OCI-LY3 (cell line): ENCODE data around the gene MEAF6.
"Not testable (repeated sequence)": the region's sequence is repeated elsewhere in the genome, so short reads cannot be mapped to it uniquely, and the experiment has no call there.

Experiments
- H2AFZ ChIP-seq: fragments of 200-600, 300-600 bp; shearing (Covaris generic); 2 replicates; pipeline ENCODE4 v1.6.0; 2014; ENCODE audit warnings: antibody characterized with exemption, low read depth, low read length
- H3K27ac ChIP-seq: fragments of 200-600, 300-600 bp; sonication (generic); 2 replicates; pipeline ENCODE4 v1.5.1; 2014; ENCODE audit warnings: mild to moderate bottlenecking, low read length, moderate library complexity, mixed read lengths
- H3K27me3 ChIP-seq: fragments of 200-600, 300-600 bp; sonication (generic); 2 replicates; pipeline ENCODE4 v1.6.1; 2014; ENCODE audit warnings: low read depth, low read length, mixed read lengths
- H3K36me3 ChIP-seq: fragments of 200-600, 300-600 bp; sonication (generic); replicated peaks from 2 replicates; pipeline ENCODE3; 2014; ENCODE audit warnings: low read depth, low read length, mixed read lengths
- H3K4me1 ChIP-seq: fragments of 300-600, 200-600 bp; sonication (generic); 2 replicates; pipeline ENCODE4 v1.6.1; 2014; ENCODE audit warnings: low read length, mixed read lengths
- H3K4me2 ChIP-seq: fragments of 200-600, 300-600 bp; sonication (generic); 2 replicates; pipeline ENCODE4 v1.6.1; 2014; ENCODE audit warnings: low read length, mixed read lengths
- H3K4me3 ChIP-seq: fragments of 300-600, 200-600 bp; sonication (generic); 2 replicates; pipeline ENCODE4 v1.5.1; 2014; ENCODE audit warnings: antibody characterized with exemption, mild to moderate bottlenecking, low read length, moderate library complexity
- H3K79me2 ChIP-seq: fragments of 300-600, 200-600 bp; shearing (Covaris generic); 2 replicates; pipeline ENCODE4 v1.6.1; 2014; ENCODE audit warnings: mild to moderate bottlenecking, low read length, mixed read lengths
- H3K9ac ChIP-seq: fragments of 300-600, 200-600 bp; shearing (Covaris generic); 2 replicates; pipeline ENCODE4 v1.6.0; 2014; ENCODE audit warnings: mild to moderate bottlenecking, low read length, moderate library complexity
- H3K9me3 ChIP-seq: fragments of 200-600, 300-600 bp; shearing (Covaris generic); 2 replicates; pipeline ENCODE4 v1.6.1; 2014; ENCODE audit warnings: low read length, mixed read lengths; ENCODE audit not compliant: insufficient read depth
- H4K20me1 ChIP-seq: fragments of 200-600, 300-600 bp; sonication (generic); 2 replicates; pipeline ENCODE4 v1.6.1; 2016; ENCODE audit warnings: low read length, mixed read lengths; ENCODE audit not compliant: insufficient read depth
- EZH2phosphoT487 ChIP-seq: fragments of 200-600 bp; shearing (Covaris generic); IDR thresholded peaks from 2 replicates; pipeline ENCODE4 v1.6.1; 2018; ENCODE audit warnings: antibody characterized with exemption, mixed run types, low read depth
- TF ChIP-seq, protein P1 (sequence below): fragments of 200-600, 300-600 bp; sonication (generic); IDR thresholded peaks from 2 replicates; pipeline ENCODE4 v1.5.1; 2014; ENCODE audit warnings: antibody characterized with exemption, low read length, low read depth

Gene MEAF6

DNA sequence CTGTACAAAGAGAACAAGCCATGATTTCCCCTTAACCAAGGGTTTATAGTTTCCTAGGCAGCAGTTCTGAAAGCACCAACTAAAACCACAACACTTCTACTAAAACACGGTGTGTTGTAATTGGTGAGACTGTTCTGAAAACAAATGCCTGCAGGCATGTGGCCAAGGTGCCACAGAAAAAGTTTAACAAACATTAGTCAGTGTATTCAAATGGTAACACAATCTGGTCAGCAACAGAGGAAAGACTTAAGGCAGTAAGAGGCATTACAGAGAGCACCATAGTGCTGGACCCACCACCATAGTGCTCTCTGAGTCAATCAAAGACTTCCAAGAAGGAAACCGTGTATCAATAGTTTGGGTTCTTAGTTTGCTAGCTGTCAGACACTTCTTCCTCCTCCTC lies 22.8 kb upstream of the MEAF6 start:
- H3K4me3 ChIP-seq = no peak overlapping the region
- H3K79me2 ChIP-seq = no peaks in the 10 kb centered on the region
- H3K27ac ChIP-seq = no peak overlapping the region
- peaks cover 13% of the 10 kb centered on the region for H3K36me3 ChIP-seq
- H3K4me1 ChIP-seq = no peaks in the 10 kb centered on the region
- TF ChIP-seq, protein P1, sequence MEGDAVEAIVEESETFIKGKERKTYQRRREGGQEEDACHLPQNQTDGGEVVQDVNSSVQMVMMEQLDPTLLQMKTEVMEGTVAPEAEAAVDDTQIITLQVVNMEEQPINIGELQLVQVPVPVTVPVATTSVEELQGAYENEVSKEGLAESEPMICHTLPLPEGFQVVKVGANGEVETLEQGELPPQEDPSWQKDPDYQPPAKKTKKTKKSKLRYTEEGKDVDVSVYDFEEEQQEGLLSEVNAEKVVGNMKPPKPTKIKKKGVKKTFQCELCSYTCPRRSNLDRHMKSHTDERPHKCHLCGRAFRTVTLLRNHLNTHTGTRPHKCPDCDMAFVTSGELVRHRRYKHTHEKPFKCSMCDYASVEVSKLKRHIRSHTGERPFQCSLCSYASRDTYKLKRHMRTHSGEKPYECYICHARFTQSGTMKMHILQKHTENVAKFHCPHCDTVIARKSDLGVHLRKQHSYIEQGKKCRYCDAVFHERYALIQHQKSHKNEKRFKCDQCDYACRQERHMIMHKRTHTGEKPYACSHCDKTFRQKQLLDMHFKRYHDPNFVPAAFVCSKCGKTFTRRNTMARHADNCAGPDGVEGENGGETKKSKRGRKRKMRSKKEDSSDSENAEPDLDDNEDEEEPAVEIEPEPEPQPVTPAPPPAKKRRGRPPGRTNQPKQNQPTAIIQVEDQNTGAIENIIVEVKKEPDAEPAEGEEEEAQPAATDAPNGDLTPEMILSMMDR = no peak
- no peak for TF ChIP-seq EZH2phosphoT487
- no peak overlapping the region for H2AFZ ChIP-seq
- H3K9ac ChIP-seq = no peak overlapping the region
- no peaks in the 10 kb centered on the region for H4K20me1 ChIP-seq
- H3K4me2 ChIP-seq = no peak overlapping the region
- H3K9me3 ChIP-seq = no peaks in the 10 kb centered on the region
- no peaks in the 10 kb centered on the region for H3K27me3 ChIP-seq

DNA sequence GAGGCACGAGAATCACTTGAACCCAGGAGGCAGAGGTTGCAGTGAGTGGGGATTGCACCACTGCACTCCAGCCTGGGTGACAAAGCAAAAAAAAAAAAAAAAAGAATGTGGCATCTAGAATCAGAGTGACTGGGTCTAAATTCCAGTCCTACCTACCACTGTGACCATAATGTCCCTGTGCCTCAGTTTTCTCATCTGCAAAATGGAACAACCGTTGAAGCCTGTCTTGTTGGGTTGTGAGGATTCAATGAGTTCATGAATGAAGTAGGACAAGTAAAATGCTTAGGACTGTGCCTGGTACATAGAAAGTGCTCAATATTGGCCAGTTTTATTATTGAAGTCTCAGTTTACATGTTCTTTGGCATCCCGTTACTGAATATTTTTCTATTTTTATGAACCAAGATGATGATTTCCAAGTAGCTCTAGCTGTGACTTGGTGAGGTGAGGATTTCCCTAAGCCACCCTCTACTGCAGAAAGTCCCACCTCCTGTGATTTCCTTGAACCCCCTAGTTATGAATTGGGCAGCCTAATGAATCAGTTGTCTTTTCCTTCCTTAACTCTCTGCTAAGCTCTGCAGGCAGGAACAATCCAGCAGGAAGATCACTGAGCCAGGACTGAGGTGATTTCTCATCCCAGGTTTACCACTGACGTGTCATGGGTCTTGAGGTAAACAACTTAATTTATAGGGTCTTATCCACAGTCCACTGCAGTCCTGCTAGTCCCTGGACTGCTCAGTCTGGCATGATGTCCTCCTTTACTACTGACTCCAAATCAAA lies 18.9 kb upstream of the MEAF6 start:
- H3K9ac ChIP-seq = no peak overlapping the region
- no peak overlapping the region for H3K27ac ChIP-seq

DNA sequence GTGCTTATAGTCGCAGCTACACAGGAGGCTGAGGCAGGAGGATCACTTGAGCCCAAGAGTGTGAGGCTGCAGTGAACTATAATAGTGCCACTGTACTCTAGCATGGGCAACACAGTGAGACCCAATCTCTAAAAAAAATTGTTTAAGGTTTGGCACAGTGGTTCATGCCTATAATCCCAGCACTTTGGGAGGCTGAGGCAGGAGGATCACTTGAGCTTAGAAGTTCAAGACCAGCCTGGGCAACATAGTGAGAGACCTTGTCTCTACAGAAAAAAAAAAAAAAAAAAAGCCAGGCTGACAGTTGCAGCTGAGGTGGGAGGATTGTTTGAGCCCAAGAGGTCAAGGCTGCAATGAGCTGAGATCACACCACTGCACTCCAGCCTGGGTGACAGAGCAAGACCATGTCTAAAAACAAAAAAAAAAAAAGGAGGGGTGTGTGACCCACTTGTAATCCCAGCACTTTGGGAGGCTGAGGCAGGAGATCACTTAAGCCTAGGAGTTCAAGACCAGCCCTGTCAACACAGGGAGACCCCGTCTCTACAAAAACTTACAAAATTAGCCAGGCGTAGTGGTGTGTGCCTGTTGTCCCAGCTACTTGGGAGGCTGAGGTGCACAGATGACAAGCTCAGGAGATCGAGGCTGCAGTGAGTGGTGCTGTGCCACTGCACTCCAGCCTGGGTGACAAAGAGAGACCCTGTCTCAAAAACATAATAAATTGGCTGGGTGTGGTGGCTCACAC lies 18.0 kb upstream of the MEAF6 start:
- not testable (repeated sequence) for H4K20me1 ChIP-seq, H3K4me1 ChIP-seq, H3K9ac ChIP-seq, H3K4me2 ChIP-seq, H2AFZ ChIP-seq, H3K9me3 ChIP-seq, H3K36me3 ChIP-seq, H3K27ac ChIP-seq, H3K27me3 ChIP-seq, H3K4me3 ChIP-seq, H3K79me2 ChIP-seq

More for the DNA sequence above, 18.9 kb upstream of the MEAF6 start:
- no peak overlapping the region for H2AFZ ChIP-seq
- no peak overlapping the region for H3K4me2 ChIP-seq
- no peaks in the 10 kb centered on the region for H4K20me1 ChIP-seq
- TF ChIP-seq, protein P1 = no peak
- no peak for TF ChIP-seq EZH2phosphoT487
- H3K9me3 ChIP-seq = no peaks in the 10 kb centered on the region
- no peaks in the 10 kb centered on the region for H3K79me2 ChIP-seq
- H3K27me3 ChIP-seq = no peaks in the 10 kb centered on the region
- H3K36me3 ChIP-seq = peaks cover 13% of the 10 kb centered on the region
- no peaks in the 10 kb centered on the region for H3K4me1 ChIP-seq
- no peak overlapping the region for H3K4me3 ChIP-seq

DNA sequence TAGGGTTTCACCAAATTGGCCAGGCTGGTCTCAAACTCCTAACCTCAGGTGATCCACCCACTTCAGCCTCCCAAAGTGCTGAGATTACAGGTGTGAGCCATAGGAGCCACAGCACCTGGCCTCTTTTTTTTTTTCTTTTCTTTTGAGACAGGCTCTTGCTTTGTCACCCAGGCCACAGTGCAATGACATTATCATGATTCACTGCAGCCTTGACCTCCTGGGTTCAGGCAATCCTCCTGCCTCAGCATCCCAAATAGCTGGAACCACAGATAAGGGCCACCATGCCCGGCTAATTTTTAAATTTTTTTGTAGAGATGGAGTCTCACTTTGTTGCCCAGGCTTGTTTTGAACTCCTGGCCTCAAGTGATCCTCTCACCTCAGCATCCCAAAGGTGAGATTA lies 15.3 kb upstream of the MEAF6 start:
- H3K4me3 ChIP-seq, H3K9me3 ChIP-seq, H3K27me3 ChIP-seq, H3K4me2 ChIP-seq, H3K9ac ChIP-seq, H3K36me3 ChIP-seq, H4K20me1 ChIP-seq, H3K79me2 ChIP-seq, H3K27ac ChIP-seq, H3K4me1 ChIP-seq, H2AFZ ChIP-seq: not testable (repeated sequence)

DNA sequence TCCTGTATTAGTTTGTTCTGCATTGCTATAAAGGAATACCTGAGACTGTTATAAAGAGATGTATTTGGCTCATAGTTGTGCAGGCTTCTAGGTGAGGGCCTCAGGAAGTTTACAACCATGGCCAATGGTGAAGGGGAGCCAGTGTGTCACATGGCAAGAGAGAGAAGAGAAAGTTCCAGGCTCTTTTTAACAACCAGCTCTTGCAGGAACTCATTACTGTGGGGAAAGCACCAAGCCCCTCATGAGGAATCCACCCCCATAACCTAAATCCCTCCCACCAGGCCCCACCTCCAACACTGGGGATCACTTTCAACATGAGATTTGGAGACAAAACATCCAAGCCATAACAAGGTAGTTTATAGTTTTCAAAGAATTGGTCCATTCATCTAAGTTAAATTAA lies 5.0 kb upstream of the MEAF6 start:
- H3K27me3 ChIP-seq = no peaks in the 10 kb centered on the region
- H3K27ac ChIP-seq = no peak overlapping the region
- H3K9me3 ChIP-seq = no peaks in the 10 kb centered on the region
- TF ChIP-seq, protein P1 = no peak
- no peak overlapping the region for H3K9ac ChIP-seq
- H3K4me2 ChIP-seq = no peak overlapping the region
- peaks cover 4% of the 10 kb centered on the region; the same call in 1 of the 2 replicates for H3K4me1 ChIP-seq
- no peaks in the 10 kb centered on the region for H3K79me2 ChIP-seq
- H4K20me1 ChIP-seq = no peaks in the 10 kb centered on the region
- no peaks in the 10 kb centered on the region for H3K36me3 ChIP-seq
- H3K4me3 ChIP-seq = no peak overlapping the region
- H2AFZ ChIP-seq = no peak overlapping the region

DNA sequence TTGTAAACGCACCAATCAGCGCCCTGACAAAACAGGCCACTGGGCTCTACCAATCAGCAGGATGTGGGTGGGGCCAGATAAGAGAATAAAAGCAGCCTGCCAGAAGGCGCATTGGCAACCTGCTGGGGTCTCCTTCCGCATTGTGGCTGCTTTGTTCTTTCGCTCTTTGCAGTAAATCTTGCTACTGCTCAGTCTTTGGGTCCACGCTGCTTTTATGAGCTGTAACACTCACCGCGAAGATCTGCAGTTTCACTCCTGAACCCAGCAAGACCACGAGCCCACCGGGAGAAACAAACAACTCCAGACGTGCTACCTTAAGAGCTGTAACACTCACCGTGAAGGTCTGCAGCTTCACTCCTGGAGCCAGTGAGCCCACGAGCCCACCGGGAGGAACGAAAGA lies 4.4 kb upstream of the MEAF6 start:
- H3K27ac ChIP-seq, H4K20me1 ChIP-seq, H3K36me3 ChIP-seq, H3K79me2 ChIP-seq, H3K9ac ChIP-seq, H3K27me3 ChIP-seq, H3K9me3 ChIP-seq, H3K4me1 ChIP-seq, H2AFZ ChIP-seq, H3K4me2 ChIP-seq, H3K4me3 ChIP-seq: not testable (repeated sequence)

DNA sequence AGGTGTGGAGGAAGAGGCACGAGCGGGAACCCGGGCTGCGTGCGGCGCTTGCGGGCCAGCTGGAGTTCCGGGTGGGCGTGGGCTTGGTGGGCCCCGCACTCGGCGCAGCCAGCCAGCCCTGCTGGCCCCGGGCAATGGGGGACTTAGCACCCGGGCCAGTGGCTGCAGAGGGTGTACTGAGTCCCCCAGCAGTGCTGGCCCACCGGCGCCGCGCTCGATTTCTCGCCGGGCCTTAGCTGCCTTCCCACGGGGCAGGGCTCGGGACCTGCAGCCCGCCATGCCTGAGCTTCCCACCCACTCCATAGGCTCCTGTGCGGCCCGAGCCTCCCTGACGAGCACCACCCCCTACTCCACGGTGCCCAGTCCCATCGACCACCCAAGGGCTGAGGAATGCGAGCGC lies 3.7 kb upstream of the MEAF6 start:
- not testable (repeated sequence) for H3K4me2 ChIP-seq, H3K36me3 ChIP-seq, H3K27me3 ChIP-seq, H4K20me1 ChIP-seq, H3K79me2 ChIP-seq, H2AFZ ChIP-seq, H3K4me3 ChIP-seq, H3K27ac ChIP-seq, H3K4me1 ChIP-seq, H3K9ac ChIP-seq, H3K9me3 ChIP-seq
